Activated CD8-positive, alpha-beta memory T cell treated with anti-CD3 and anti-CD28 coated beads, Interleukin-2, amount 50 U/mL, for 48 hours (primary cell): ENCODE data around the gene C6orf132.
"Not testable (repeated sequence)": the region's sequence is repeated elsewhere in the genome, so short reads cannot be mapped to it uniquely, and the experiment has no call there.

Experiments used
- DNase-seq: peaks from one replicate; pipeline ENCODE4 v3.0.0-alpha.2; 2020

The C6orf132 gene

DNA sequence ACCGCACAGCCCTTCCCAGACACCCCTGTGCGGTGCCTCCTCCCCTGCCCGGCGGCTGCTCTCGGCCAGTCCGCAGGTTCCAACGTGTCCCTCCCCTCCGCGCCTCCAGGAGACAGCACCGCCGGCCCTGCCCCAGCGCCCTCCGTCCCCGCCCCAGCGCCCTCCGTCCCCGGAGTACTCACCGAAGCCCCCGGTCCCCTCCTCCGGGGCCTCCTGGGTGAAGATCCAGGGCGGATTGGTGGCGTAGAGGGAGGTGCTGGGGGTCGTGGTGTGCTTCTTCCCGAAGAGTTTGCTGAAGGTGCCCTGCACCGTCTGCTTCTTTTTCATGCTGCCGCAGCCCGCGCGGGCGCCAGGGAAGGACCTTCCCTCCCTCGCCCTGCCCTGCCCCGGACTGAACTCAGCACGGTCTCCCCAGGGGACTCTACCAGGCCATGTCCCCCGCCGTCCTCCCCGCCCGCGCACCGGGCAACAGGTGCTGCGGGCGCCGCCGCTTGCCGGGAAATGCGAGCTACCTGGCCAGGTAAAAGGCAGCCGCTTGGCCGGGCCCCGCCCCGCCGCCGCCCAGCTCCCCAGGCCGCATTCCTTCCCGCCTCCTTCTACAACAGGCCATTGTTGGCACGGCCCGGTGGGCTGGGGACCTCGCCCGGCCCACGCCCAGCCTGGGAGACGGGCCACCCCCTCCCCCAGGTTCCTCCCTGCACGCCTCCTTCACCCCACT lies at the start of gene C6orf132:
C6orf132 (minus strand) TSS at position 503 of the 718 bp plus-strand sequence; CDS start at position 327, 176 bp downstream.
- no peak for DNase-seq

DNA sequence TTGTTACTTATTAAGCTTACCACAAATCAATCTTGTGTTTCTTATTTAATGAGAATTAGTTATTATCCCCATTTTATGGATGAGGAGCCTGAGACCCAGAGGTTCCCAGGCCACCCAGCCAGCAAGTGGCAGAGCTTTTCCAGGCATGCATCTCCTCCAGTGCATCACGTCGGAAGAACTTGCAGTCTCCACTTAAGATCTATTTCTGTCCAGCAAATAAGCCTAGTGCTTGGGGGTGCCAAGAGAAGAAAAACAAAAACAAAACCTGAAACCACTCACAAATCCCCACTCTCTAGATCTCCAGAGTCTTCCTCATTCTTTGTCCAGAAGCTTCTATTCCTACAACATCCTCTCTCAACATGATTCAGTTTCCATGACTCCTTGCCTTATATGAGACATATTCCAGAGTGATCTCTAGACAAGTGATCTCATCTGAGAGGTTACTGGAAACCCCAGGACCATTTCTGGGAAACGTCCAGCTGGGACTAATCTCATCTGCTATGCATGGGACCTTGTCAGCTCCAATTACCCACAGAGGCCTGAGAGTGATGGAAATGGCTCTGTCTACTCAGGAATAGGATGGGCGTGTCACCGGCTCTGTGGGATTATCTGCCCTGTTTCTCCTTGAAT lies 48.2 kb upstream of the C6orf132 start:
- DNase-seq, result no peak

DNA sequence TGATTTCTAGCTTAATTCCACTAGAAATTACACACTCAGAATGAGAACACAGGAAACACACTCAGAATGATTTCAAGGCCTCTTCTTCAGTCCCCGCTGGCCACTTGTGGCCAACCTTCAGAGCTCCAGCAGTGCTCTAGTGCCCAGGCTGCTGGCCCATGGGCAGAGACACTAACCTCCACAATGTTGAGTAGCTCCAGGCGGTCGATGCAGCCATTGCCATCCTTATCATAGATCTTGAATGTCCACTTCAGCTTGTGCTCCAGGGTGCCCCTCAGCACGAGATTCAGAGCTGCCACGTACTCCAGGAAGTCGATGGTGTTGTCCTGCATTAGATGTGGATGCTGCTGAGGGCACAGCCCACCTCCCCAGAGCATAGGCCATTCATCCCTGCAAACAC lies 46.0 kb upstream of the C6orf132 start:
- DNase-seq, result no peak

DNA sequence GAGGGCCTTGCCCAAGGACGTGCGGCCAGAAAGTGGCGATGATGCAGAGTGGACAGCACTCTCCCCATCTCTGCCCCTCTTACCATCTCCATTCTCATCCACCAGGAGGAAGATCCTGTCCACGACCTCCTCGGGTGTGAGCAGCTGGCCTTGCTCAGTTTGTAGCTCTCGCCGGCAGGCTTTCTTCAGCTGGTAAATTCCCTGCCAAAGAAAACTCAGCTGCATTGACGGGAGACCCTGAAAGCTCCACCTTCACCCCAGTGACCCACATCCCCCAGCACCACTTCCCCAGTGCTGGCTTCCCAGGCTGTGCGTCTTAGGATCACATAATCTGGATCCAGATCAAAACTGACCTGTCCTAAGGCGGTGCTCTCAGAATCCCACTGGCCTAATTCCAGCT lies 43.2 kb upstream of the C6orf132 start:
- no peak for DNase-seq

DNA sequence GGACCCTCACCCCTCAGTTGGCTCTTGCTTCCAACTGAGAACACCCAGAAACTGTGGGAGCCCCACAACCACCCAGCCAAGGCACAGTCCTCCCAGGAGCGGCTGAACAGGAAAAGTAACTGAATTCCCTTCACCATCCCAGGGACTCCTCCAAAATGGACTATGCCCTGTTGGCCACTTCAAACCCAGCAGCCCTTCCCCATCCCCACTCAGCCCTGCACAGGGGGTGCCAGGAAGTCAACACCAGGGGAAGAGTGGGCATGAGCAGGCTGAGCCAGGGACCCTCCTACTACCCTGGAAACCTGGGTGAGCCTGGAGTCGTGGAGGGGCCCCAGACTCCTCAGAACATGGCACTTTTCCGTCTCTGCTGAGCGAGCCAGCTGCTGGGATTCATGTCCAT lies 42.1 kb upstream of the C6orf132 start:
- DNase-seq, result no peak

DNA sequence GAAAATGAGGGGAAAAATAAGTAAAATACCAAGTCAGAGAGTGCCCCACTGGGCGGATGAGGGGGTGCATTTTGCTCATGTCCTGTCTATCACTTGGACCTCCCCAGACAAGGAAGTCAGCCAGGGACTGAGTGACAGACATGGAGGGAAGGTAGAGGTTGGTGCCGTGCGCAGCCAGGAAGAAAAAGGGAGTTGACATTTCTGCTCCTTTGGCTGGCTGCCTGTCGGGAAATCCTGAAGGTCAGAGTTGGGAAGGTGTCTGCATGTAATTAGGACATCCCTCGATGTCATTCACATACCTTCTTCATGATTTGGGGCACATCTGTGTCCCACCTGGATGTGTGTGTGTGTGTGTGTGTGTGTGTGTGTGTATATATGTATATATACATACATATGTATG lies 39.7 kb upstream of the C6orf132 start:
- no peak for DNase-seq

DNA sequence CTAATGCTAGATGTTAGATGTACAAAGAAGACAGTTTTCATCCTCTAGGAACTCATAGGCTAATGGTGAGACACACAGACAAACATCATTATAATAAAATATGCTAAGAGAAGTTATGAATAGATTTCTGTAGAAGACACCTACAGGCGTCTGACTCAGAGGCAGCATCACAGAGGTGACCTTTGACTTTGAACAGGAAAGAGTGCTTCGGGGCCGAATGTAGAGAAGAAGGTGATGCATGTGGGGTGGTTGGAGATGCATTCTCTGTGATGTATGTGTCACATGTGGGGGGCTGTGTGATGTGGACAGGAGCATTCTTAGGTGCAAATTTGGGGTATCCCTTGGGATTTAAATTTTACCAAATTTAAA lies 37.5 kb upstream of the C6orf132 start:
- no peak for DNase-seq

DNA sequence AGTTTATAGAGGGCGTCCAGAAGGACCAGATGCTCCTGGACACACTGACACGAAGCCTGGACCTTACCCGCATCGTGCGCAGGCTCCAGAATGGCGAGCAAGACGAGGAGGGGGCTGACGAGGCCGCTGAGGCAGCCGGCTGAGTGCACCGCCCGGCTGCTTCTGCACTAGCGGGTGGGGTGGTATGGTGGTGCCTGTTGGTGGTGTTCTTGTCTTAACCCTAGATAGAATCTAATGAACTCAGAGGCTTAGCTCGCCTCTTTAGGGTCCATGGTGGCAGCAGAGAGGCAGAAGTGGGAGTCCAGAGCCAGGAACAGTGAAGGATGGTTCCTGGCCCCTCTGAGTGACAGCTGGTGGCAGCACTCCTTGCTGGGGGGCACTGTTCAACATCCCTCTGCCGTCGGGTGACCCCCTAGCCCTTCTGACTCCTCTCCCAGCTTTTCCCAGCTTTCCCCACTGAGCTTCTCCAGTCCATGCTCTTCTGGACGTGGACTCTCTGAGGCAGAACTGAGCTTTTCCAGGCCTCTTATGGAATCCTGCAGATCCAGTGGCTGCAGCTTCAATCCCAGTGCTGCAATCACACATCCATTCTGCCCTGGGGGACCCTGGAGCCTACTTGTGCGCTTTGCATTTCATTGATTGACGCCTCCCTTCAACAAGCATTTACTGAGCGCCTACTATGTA lies 37.0 kb upstream of the C6orf132 start:
- DNase-seq, result no peak

- peak; percentile 60 for DNase-seq
Observed at GRCh38 chr6:42177514-42178364, 35.3 kb upstream of the C6orf132 start.

- no peak for DNase-seq
Observed at GRCh38 chr6:42176981-42177380, 34.6 kb upstream of the C6orf132 start.

GRCh38 chr6:42175860-42176259 lies 33.4 kb upstream of the C6orf132 start:
- no peak for DNase-seq

GRCh38 chr6:42173101-42173500 lies 30.7 kb upstream of the C6orf132 start, which contains the start of gene GUCA1A:
Gene GUCA1A, plus strand, starts transcription at chr6:42173364. Its CDS starts 250 bp downstream, at chr6:42173614.
- no peak for DNase-seq

GRCh38 chr6:42171813-42172581 lies 29.6 kb upstream of the C6orf132 start:
- DNase-seq, result no peak

GRCh38 chr6:42169780-42170179 lies 27.4 kb upstream of the C6orf132 start:
- DNase-seq, result not testable (repeated sequence)

DNA sequence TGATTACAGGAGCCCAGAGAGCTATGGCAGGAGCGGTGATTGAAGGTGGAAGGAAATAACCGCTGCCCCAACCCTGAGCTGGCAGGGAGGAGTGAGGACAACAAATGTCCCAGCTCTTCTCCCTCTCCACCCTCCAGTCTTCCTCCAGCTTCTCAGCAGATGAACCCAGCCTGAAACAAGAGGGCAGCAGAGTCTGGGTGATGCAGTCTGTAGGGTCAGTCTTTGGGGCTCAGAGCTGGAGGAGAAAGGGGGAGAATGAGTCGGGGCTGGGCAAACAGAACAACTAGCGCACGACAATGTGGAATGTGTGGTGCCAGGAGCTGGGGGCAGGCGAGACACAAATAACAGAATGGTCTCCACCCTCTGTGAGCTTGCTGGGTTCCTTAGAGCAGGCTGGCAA lies 26.2 kb upstream of the C6orf132 start:
- DNase-seq, result no peak

DNA sequence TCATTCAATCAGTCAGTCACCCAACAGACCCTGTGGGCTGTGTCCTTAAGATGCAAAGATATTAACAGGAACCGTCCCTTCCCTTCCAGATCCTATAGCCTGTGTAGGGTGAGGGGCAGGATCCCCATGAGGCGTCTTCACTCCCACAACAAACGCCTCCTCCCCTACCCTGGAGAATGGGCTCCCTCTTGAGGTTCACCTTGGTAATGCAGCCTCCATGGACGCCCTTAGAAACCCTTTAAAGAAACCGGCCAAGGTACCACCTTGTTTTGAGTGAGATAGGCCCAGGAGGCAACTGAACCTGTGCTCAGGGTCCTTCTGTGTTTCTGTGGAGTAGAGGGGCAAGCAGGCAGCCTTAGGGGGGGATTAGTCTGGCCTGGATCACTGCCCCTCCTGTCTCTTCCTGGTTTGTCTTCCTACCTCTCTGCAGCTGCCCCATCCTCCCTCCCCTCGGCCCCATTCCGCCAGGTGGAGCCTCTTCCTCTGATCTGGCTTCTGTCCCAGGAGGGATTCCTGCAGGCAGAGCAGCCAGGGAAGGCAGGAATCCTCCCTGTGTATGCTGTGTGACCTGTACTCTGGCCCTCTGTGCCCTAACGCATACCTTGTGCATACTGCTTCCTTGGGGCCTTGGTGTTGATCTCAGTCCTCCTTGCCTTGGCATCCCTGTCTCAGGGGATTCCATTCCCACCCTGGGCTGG lies 24.2 kb upstream of the C6orf132 start:
- DNase-seq, result peak; percentile 94

DNA sequence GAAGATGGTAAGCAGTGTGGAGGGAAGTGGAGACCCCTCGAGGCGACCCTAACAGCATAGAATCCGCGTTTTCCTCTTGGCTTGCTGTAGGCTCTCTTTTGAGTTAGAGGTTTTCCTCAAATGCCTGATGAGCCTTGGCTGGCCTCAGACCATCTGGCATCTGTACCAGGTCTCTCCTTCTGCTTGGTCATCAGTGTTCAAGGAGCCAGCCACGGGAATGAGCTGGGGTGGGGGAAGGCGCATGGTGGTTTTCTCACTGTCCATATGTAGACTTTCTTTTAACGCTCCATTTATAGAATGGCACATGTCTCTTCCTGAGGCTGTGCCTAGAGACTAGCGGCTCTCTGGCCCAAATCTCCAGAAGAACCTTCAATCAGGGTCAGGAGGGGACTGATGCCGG lies 22.6 kb upstream of the C6orf132 start:
- DNase-seq, result no peak

DNA sequence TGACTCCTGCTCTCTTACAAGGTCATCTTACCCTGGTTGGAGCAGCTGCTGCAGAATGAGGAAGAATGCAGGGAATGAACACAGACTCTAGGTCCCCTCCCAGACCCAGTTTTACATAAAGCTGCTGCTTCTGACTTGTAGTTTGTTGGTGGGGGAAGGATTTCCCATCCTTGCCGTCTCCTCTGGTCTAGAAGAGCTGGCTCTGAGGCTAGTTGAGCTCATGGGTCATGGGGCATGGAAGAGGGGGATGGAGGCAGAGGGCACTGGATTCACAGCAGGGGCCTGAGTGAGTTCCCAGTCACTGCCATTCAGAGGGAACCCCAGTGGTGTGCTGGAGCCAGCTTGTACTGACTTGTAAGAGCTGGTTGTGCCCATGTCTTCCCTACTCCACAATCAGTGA lies 21.6 kb upstream of the C6orf132 start:
- DNase-seq, result no peak

GRCh38 chr6:42162812-42163211 lies 20.4 kb upstream of the C6orf132 start:
- no peak for DNase-seq

DNA sequence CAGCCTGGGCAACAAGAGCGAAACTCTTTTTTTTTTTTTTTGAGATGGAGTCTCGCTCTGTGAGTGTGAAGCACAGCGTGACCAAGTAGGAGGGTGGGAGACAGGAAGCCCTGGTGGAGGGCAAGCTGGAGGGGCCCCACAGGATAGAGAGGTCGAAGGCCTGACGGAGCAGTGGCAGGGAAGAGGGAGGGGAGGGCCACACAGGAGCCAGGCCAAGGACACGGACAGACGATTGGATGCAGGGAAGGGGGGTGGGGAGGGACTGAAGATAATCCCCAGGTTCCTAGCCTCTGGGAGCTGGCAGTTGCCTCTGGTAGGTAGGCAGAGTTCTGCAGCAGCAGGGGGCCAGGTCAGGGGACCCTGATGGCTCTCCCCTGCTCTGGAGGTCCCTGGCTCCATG lies 20.0 kb upstream of the C6orf132 start:
- no peak for DNase-seq

GRCh38 chr6:42159431-42160024 lies 17.1 kb upstream of the C6orf132 start:
- no peak for DNase-seq
